Endothelial cell of umbilical vein (primary cell): ENCODE measurements around the gene MED7. TPM values are rescaled to one million over a fixed set of nuclear protein-coding genes. Genes with fewer than 3 reads are reported as not detected.

Experiments
- BruUV-seq: library from RNA; stranded (reverse); fragments of 400-500 nt; replicated peaks from 2 replicates; lab custom pipeline; 2021; lab: Mats Ljungman, UMichigan
- CTCF ChIA-PET: fragments of 300-600, 350-600 bp; sonication (Branson Sonifier 250); formaldehyde crosslinking; loops from one replicate; lab custom pipeline; 2021; ENCODE audit warnings: antibody characterized with exemption, inconsistent platforms; lab: Charles Lee
- POLR2A ChIA-PET: fragments of 300-600, 350-600 bp; sonication (Branson Sonifier 250); formaldehyde crosslinking; loops from one replicate; lab custom pipeline; 2021; ENCODE audit warnings: antibody characterized with exemption, inconsistent platforms; lab: Charles Lee
- DNase-seq: peaks from one replicate; pipeline ENCODE4 v3.0.0-alpha.2; 2011; ENCODE audit warnings: low read depth, low spot score
- FAIRE-seq: peaks from 2 replicates; lab custom pipeline; 2011; peaks lifted over from hg19 to GRCh38; lab: Jason Lieb, UNC
- H2AFZ ChIP-seq: 2 replicates; pipeline ENCODE4 v1.6.0; 2012; ENCODE audit warnings: low read depth, low read length, control low read depth, inconsistent platforms
- H3K27ac ChIP-seq: 2 replicates; pipeline ENCODE4 v1.5.1; 2011; ENCODE audit warnings: low read depth, mild to moderate bottlenecking, control low read depth, low read length, moderate library complexity; ENCODE audit not compliant: insufficient read depth
- H3K27me3 ChIP-seq, 2 experiments: 2 replicates each; pipeline versions ENCODE4 v1.6.0 to v1.6.1; 2011; ENCODE audit warnings: low read length in 2 of 2, mixed read lengths in 1 of 2; ENCODE audit not compliant: control insufficient read depth in 2 of 2, insufficient read depth in 2 of 2
- H3K36me3 ChIP-seq, 2 experiments: 2 replicates in 1 of 2; 3 replicates in 1 of 2; pipeline ENCODE4 v1.5.1; 2011; ENCODE audit warnings: low read length in 2 of 2, mild to moderate bottlenecking in 1 of 2, moderate library complexity in 1 of 2; ENCODE audit not compliant: control insufficient read depth in 2 of 2, insufficient read depth in 2 of 2; ENCODE audit errors: extremely low read depth in 1 of 2
- H3K4me1 ChIP-seq: 3 replicates; pipeline ENCODE4 v1.5.1; 2011; ENCODE audit warnings: mild to moderate bottlenecking, low read length; ENCODE audit not compliant: control insufficient read depth, insufficient read depth; ENCODE audit errors: extremely low read depth
- H3K4me2 ChIP-seq: 2 replicates; pipeline ENCODE4 v1.6.1; 2011; ENCODE audit warnings: low read length, control low read depth, mixed read lengths; ENCODE audit not compliant: insufficient read depth
- H3K4me3 ChIP-seq, 3 experiments: fragments of 200-600 bp in 1 of 3; sonication (generic), shearing (Covaris generic) in 1 of 3; replicated peaks in 1 of 3; 2 replicates each; pipeline ENCODE4 v1.5.1; 2011 to 2016; ENCODE audit warnings: control low read depth in 3 of 3, low read length in 3 of 3, mild to moderate bottlenecking in 2 of 3, inconsistent platforms in 1 of 3, low read depth in 1 of 3, moderate library complexity in 1 of 3; ENCODE audit not compliant: insufficient read depth in 1 of 3
- H3K79me2 ChIP-seq: 2 replicates; pipeline ENCODE4 v1.6.0; 2012; ENCODE audit warnings: low read length, inconsistent platforms; ENCODE audit not compliant: control insufficient read depth, insufficient read depth
- H3K9ac ChIP-seq: replicated peaks from 2 replicates; pipeline ENCODE3; 2011; ENCODE audit warnings: low read length, control low read depth; ENCODE audit not compliant: insufficient read depth; ENCODE audit errors: extremely low read depth
- H3K9me1 ChIP-seq: replicated peaks from 3 replicates; pipeline ENCODE4 v1.6.0; 2011; ENCODE audit warnings: mild to moderate bottlenecking, low read length; ENCODE audit not compliant: control insufficient read depth, insufficient read depth; ENCODE audit errors: extremely low read depth
- H3K9me3 ChIP-seq: replicated peaks from 2 replicates; pipeline ENCODE4 v1.5.1; 2012; ENCODE audit warnings: low read length, inconsistent platforms; ENCODE audit not compliant: control insufficient read depth, insufficient read depth
- H4K20me1 ChIP-seq: replicated peaks from 2 replicates; pipeline ENCODE3; 2011; ENCODE audit warnings: mild to moderate bottlenecking, low read length; ENCODE audit not compliant: control insufficient read depth, insufficient read depth; ENCODE audit errors: extremely low read depth
- EZH2 ChIP-seq: IDR thresholded peaks from 2 replicates; pipeline ENCODE4 v1.6.1; 2012; ENCODE audit warnings: borderline replicate concordance, low read depth, mild to moderate bottlenecking, moderate library complexity, low read length, inconsistent platforms; ENCODE audit not compliant: severe bottlenecking
- FOS ChIP-seq: IDR thresholded peaks from 2 replicates; pipeline ENCODE4 v1.6.1; 2011; ENCODE audit warnings: mild to moderate bottlenecking, low read length, moderate library complexity, borderline replicate concordance; ENCODE audit not compliant: insufficient read depth
- GATA2 ChIP-seq: IDR thresholded peaks from 2 replicates; pipeline ENCODE4 v1.7.0; 2011; ENCODE audit warnings: low read depth, mild to moderate bottlenecking, moderate library complexity, mixed read lengths, low read length; ENCODE audit not compliant: insufficient read length, insufficient read depth
- JUN ChIP-seq: IDR thresholded peaks from 2 replicates; pipeline ENCODE4 v1.6.1; 2011; ENCODE audit warnings: borderline replicate concordance, low read depth; ENCODE audit not compliant: insufficient read length, insufficient read depth
- MYC ChIP-seq: IDR thresholded peaks from one replicate; pipeline ENCODE4 v1.6.1; 2011; ENCODE audit warnings: mild to moderate bottlenecking, low read depth, low read length
- POLR2A ChIP-seq: IDR thresholded peaks from 2 replicates; pipeline ENCODE4 v1.6.1; 2012; ENCODE audit warnings: low read depth, mild to moderate bottlenecking, control low read depth, low read length
- POLR2AphosphoS5 ChIP-seq: IDR thresholded peaks from 2 replicates; pipeline ENCODE4 v1.6.1; 2012; ENCODE audit warnings: low read depth, mild to moderate bottlenecking, control low read depth, low read length, moderate library complexity; ENCODE audit not compliant: insufficient read depth
- dilution Hi-C: fragments of 300-500 bp; cut with MboI; formaldehyde crosslinking; loops from one replicate; pipeline ENCODE4 v1.15.0; 2019; ENCODE audit warnings: low sequenced_read_pairs; ENCODE audit not compliant: extremely low pct_ligation_motif_present
- intact Hi-C: fragments of 100-400 bp; cut with micrococcal nuclease; formaldehyde crosslinking; loops from one replicate; pipeline ENCODE4 v1.10.0; 2022
- polyA plus RNA-seq, 4 experiments: library from polyadenylated mRNA; depleted of rRNA in 3 of 4; stranded (reverse) in 3 of 4; unstranded in 1 of 4; fragments of >200 nt; gene quantifications; 2 replicates each; pipeline versions ENCODE4 v1.2.1 to v1.2.3, GENCODE V29; 2011 to 2012; ENCODE audit warnings: missing spikeins in 1 of 4
- total RNA-seq: library from RNA; stranded (reverse); gene quantifications from 2 replicates; pipeline ENCODE4 v1.2.3, GENCODE V29; 2021
- TF ChIP-seq, protein P1 (sequence below): IDR thresholded peaks from 2 replicates; pipeline ENCODE4 v1.6.1; 2011; ENCODE audit not compliant: insufficient read depth, insufficient read length
- TF ChIP-seq, protein P2 (sequence below), 2 donors: IDR thresholded peaks; 1 replicate in 1 of 2; 2 replicates in 1 of 2; pipeline ENCODE4 v1.5.1; 2011; ENCODE audit warnings: low read length in 2 of 2, mild to moderate bottlenecking in 2 of 2, moderate library complexity in 2 of 2, control low read depth in 1 of 2, inconsistent platforms in 1 of 2, low read depth in 1 of 2; ENCODE audit not compliant: insufficient read depth in 1 of 2; ENCODE audit errors: extremely low read depth in 1 of 2

The MED7 gene
- total and polyA plus RNA-seq, 2 donors (not counting 3 experiments of a cell fraction or from before 2014, with no cell fraction given): 4.3 to 9.2 TPM

GRCh38 chr5:157115502-157115901 lies 27.2 kb downstream of the MED7 start:
- Histone ChIP-seq H3K27ac (no peak overlapping the region), H3K4me1 (no peaks in the 10 kb centered on the region), H3K36me3 (no peaks in the 10 kb centered on the region), H3K9me3 (no peaks in the 10 kb centered on the region), H2AFZ (no peak overlapping the region), H3K9ac (no peak overlapping the region), H4K20me1 (no peaks in the 10 kb centered on the region), H3K27me3 (no peaks in the 10 kb centered on the region), H3K4me3 (no peak overlapping the region), H3K79me2 (no peaks in the 10 kb centered on the region), H3K9me1 (no peaks in the 10 kb centered on the region), H3K4me2 (no peak overlapping the region)
- intact Hi-C loops (no loop called here), dilution Hi-C loops (no loop called here)
- BruUV-seq: no TSS peak
- DNase-seq (no peak), FAIRE-seq (no peak)
- CTCF ChIA-PET: no interaction called here
- TF ChIP-seq GATA2 (no peak), POLR2AphosphoS5 (no peak), POLR2A (no peak), FOS (no peak), EZH2 (no peak), JUN (no peak), MYC (no peak)
- TF ChIP-seq, protein P1, sequence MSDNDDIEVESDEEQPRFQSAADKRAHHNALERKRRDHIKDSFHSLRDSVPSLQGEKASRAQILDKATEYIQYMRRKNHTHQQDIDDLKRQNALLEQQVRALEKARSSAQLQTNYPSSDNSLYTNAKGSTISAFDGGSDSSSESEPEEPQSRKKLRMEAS: no peak
- TF ChIP-seq, protein P2, sequence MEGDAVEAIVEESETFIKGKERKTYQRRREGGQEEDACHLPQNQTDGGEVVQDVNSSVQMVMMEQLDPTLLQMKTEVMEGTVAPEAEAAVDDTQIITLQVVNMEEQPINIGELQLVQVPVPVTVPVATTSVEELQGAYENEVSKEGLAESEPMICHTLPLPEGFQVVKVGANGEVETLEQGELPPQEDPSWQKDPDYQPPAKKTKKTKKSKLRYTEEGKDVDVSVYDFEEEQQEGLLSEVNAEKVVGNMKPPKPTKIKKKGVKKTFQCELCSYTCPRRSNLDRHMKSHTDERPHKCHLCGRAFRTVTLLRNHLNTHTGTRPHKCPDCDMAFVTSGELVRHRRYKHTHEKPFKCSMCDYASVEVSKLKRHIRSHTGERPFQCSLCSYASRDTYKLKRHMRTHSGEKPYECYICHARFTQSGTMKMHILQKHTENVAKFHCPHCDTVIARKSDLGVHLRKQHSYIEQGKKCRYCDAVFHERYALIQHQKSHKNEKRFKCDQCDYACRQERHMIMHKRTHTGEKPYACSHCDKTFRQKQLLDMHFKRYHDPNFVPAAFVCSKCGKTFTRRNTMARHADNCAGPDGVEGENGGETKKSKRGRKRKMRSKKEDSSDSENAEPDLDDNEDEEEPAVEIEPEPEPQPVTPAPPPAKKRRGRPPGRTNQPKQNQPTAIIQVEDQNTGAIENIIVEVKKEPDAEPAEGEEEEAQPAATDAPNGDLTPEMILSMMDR (IDR thresholded peaks at IDR 0.05; ENCODE audit: extremely low read depth in 1 of 2, insufficient read depth in 1 of 2, low read depth in 1 of 2, low read length in 2 of 2): no peak
- POLR2A ChIA-PET: no interaction called here
